GM18502 (cell line): Measurements from ENCODE around the gene C22orf31.

ENCODE experiments used
- ATAC-seq: cut with Tn5 transposase; IDR thresholded peaks from one replicate; pipeline ENCODE4 v1.9.1; 2021; ENCODE audit warnings: mild to moderate bottlenecking; ENCODE audit not compliant: unreplicated experiment, poor library complexity

Gene C22orf31

GRCh38 chr22:29082826-29083545 lies 21.4 kb upstream of the C22orf31 start:
- ATAC-seq = no peak

- no peak for ATAC-seq
Observed at GRCh38 chr22:29081517-29082236, 20.0 kb upstream of the C22orf31 start.

GRCh38 chr22:29080106-29080975 lies 18.7 kb upstream of the C22orf31 start:
- no peak for ATAC-seq

DNA sequence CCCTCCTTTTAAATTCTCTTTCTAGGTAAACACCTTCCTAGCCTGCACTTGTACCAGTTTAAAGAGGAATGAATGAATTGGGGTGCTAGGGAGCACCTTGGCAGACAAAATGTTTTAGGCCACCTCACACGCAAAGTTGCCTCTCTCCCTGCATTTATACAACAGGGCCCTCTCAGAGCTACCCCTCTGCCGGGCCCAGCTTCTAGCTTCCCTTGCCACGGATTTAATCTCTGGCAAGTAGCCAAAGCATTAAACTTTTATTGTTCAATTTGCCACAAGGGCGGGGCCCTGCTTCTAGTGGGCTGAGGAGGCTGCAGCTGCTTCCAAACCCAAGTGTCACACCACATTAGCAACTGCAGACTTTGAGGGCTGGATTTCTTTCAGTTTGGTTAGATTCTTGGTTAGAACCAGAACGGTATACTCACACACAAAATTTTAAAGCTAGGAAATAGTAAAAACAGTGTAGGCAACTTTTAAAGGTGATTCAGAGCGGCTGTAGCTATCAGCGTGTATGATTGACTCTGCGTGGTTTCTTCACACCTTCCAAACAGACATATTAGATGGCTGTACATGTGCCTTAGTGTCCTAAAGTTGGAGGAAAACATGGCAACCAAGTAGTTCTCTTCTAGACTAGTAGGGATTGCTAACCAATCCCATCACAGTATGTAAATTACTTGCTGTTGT lies 17.7 kb upstream of the C22orf31 start:
- ATAC-seq = no peak

DNA sequence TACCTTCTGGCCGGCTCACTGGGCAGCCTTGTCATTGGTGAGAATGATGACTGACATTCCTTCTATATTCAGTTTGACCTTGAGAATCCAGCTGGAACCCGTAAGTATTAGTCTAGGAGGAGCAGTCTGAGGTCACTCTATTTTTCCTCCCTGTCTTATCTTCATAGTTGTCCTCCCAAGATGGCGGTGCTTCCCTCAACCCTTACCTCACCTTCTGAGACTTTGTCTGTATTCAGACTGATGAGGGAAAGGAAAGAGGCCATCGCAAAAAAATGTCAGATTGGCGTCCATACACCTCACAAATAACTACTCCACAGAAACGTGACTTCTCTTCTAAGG lies 17.2 kb upstream of the C22orf31 start:
- no peak for ATAC-seq

GRCh38 chr22:29078036-29078868 lies 16.6 kb upstream of the C22orf31 start:
- no peak for ATAC-seq

DNA sequence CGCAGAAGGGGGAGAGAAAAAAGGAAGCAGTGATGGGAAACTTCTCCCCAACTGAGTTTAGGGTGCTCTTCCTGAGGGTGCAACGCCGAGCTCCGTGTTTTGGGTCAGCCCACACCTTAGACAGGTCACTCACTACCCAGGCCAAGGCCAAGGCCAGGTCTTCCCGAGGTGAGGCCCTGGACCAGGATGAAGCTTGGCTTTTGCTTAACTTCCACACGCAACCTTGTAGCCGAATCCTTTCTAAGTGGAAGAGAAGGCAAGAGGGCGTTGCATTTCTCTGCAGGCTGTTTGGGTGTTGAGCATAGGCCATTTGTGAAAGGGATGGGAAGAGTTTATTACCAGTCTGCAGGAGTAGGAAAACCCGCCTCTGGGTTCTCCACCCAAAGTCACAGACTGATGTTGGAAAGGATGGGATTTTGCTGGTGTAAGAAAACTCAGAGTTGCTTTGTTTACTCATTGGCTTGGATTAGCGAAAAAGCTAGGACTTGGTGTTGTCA lies 12.7 kb upstream of the C22orf31 start:
- ATAC-seq = no peak

GRCh38 chr22:29073618-29074275 lies 12.1 kb upstream of the C22orf31 start:
- no peak for ATAC-seq

DNA sequence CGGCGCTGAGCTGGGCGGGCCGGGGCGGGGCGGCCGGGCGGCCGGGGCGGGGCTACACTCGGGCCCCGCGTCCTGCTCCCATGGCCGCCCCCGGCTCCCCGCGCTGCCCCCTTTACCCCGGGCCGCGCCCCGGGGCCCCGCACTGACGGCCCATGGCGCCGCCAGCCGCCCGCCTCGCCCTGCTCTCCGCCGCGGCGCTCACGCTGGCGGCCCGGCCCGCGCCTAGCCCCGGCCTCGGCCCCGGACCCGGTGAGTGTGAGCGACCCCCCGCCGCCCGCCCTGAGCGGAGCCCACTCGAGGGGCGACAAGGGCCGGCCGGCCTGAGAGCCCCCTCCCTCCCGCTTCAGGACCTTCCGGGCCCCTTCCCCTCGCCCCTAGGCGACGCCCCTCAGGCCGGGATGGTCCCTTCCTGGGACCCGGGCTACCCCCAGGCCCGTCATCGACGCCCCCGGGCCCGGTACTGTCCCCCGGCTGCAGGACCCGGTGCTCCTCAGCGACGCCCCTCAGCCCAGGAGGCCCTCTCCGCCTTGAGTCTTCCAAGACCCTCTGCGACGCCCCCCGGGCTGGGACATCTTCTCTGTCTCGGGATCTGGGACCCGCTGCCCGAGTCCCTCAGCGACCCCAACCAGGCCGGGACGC lies 11.5 kb upstream of the C22orf31 start, which contains the start of gene KREMEN1:
TSS of gene KREMEN1 (plus strand) at position 57 of the 639 bp plus-strand sequence. CDS start at position 153, 96 bp downstream.
- peak; percentile 23 for ATAC-seq

- peak; percentile 84 for ATAC-seq
Observed at GRCh38 chr22:29072193-29072978, 10.8 kb upstream of the C22orf31 start.

DNA sequence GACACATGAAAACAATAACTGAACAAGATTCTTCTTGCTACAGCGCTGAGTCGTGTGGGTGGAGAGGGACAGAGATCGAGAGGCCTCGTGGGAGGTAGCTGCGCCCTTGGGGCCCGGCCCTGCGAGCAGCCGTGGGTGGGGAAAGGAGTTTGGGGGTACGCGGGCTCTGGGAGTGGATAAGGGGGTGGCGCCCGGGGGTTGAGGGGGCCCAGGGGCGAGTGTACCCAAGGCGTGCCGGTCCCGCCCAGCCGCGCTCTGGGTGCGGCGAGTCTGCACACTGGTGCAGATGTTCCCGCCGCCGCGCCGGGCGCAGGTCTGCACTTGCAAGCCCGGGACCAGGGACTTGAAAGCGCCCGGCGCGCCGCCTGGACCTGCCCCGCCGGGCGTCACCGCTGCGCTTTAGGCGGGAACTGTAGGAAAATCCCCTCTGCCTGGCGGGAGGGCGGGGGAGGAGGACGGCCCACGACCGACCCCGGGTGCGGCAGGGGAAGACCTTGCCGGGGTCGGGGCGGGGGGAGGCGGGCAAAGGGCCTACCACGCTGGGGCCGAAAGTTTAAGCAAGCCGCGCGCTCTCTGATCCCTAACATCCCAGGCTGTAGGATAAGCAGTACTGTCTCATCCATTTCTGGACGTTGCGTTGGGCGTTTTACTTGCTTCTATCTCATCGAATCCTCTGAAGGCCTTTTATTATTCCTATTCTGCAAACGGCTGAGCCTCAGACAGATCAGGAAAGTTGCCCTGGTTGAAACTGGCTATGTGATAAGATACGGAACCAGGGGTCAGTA lies 9.8 kb upstream of the C22orf31 start:
- no peak for ATAC-seq

DNA sequence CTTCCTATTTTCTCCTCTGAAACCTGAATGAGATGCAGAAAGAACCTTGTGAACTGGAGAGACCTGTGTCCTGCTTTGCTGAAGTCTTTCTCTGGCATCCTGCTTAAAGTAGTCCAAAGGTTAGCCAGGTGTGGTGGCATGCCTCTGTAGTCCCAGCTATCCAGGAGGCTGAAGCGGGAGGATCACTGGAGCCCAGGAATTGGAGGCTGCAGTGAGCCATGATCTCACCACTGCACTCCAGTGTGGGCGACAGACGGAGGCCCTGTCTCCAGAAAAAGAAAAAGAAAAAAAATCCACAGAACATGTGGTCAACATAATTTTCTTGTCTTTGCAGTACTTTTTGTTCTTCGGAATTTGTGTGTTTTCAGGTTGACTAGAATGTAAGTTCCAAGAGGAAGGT lies 8.9 kb upstream of the C22orf31 start:
- ATAC-seq = no peak

DNA sequence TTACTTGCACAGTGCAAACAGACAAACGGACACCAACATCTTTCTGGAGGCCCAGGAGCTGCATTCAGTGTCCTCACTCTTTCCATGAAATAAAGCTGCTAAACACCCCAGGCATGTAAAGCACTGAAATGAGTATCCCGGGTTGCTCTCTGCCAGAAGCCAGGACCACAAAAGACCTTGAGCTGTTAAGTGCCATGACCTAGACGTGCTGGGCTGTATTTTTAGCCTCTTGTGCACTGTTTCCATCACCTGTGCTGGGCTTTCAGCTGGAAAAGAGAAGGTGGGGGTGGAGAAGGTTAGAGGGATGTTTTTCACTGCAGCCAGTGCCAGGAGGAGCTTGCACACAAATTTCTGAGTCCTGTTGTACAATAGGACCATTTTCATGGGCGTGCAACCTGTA lies 7.8 kb upstream of the C22orf31 start:
- ATAC-seq = no peak

DNA sequence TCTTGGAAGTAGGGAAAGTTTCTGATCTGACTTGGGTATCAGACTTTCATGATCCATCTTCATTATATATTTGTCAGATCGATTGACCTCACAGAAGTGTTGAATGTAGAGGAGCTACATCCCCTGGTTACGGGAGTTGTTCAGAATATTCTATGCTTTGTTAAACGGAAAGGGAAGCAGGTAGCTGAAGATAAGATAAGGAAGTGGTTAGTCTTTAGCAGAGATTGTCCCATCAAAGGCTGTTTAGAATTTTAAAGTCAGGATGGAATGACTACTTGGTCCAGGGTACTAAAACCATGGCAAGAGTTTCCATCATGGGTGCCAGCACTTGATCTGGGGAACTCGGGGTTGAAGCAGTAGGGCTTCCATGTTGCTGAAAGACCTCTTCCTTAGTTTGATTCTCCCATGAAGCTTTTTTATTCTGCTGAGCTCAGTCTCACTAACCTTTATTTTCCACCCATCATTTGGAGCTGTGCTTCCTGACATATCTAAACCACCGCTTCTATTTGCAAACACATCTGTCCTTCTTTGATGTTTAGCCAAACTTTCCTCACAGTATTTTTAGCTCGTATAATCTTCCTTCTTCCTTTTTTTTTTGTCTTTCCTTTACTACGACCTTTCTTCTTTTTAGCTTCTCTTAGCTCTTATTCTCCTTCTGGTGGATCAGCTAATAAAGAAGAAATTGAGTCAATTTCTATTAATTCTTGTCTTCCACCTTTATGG lies 4.0 kb upstream of the C22orf31 start:
- ATAC-seq = no peak

DNA sequence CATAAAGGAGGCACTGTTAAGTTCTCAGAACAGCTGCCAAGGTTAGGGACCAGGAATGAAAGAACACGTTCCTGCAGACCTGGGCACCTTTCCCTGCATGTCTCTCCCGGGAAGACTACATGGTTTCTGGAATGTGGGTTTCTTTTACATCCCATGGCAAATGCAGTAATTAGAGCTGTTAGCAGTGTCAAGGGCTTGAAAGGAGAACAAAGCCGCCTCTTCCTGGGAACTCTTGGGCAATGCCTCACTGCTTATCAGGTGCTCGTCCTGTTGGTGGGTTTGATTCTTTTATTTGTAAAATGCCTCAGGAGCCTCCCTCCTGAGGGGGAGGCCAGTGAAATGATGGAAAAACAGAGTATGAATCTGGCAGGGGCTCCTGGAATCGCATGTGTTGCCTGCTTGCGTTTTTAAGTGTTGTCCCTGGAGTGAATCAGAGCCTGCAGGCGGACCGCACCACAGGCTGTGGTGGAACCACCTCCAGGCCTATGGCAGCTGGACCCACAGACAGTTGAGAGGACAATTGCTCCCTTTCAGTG lies 723 bp upstream of the C22orf31 start:
- no peak for ATAC-seq

- ATAC-seq = no peak
Observed at GRCh38 chr22:29060931-29061330, 700 bp downstream of the C22orf31 start.
